Suprapubic skin (tissue), 4 donors: ENCODE results near the gene SIRPB2.

Experiments used
- CTCF ChIP-seq, 2 donors: fragments of 200-600 bp in 1 of 2; fragments of 450-650 bp in 1 of 2; sonication (generic) in 1 of 2; IDR thresholded peaks; one replicate each; pipeline ENCODE4 v1.5.1; 2016 to 2019; ENCODE audit warnings: antibody characterized with exemption in 2 of 2, mild to moderate bottlenecking in 1 of 2, moderate library complexity in 1 of 2
- EP300 ChIP-seq: sonication (generic); formaldehyde crosslinking; IDR thresholded peaks from one replicate; pipeline ENCODE4 v1.6.1; 2017; ENCODE audit warnings: antibody characterized with exemption
- POLR2A ChIP-seq, 2 donors: fragments of 450-650 bp; IDR thresholded peaks; one replicate each; pipeline ENCODE4 v1.6.1; 2017; ENCODE audit warnings: antibody characterized with exemption in 2 of 2, mild to moderate bottlenecking in 2 of 2, moderate library complexity in 2 of 2
- POLR2AphosphoS5 ChIP-seq, 3 donors: sonication (generic); formaldehyde crosslinking; IDR thresholded peaks; one replicate each; pipeline ENCODE4 v1.6.1; 2017; ENCODE audit warnings: antibody characterized with exemption in 3 of 3

DNA sequence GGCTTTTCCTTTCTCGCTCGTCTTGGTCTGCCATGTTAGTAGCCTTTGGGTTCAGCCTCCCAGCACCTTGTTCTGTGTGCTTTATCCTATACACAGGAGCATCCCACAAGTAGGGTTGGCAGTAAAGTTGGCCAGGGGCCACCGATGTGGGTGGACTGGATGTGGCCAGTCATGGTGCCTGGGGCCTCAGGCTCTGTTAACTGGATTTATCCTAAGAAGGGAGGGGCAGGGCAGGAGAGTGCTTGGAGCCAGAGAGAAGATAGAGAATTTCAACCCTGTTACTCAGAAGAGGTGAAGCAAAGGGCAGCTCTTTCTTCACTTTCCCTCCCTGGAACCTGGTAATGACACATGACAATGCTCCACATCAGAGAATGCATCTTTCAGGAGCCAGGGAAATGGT is 14.1 kb upstream of the SIRPB2 start:
- TF ChIP-seq POLR2AphosphoS5 (IDR thresholded peaks at IDR 0.05) (no peak), CTCF (IDR thresholded peaks at IDR 0.05) (no peak), POLR2A (IDR thresholded peaks at IDR 0.05) (no peak), EP300 (no peak)
